GM11168 (cell line): Measurements from ENCODE around the gene CHRNB2.

Experiments
- in situ Hi-C: fragments of 300-500 bp; cut with MboI; formaldehyde crosslinking; loops from one replicate; pipeline ENCODE4 v1.12.0; 2022; ENCODE audit warnings: low sequenced_read_pairs; ENCODE audit not compliant: unreplicated experiment

The CHRNB2 gene

GRCh38 chr1:154577346-154578057 is 9.9 kb downstream of the CHRNB2 start:
- in situ Hi-C loops, result no loop called here

DNA sequence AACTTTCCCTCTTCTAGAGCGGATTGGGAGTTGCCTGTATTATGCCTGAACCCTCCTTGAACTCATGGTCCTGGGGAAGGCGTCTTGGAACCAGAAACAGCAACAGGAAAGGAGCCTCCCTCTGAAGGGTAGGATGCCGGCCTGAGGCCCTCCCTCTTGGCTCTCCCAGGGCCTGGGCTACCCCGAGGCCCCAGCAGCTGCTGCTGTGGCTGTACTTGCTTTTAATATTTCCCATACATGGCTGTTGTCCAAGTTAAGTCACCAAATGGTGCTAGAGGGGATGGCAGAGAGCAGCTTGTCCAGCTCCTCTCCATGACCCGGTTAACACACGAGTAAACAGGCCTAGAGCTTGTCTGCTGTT is 10.5 kb downstream of the CHRNB2 start:
- in situ Hi-C loops, result no loop called here

DNA sequence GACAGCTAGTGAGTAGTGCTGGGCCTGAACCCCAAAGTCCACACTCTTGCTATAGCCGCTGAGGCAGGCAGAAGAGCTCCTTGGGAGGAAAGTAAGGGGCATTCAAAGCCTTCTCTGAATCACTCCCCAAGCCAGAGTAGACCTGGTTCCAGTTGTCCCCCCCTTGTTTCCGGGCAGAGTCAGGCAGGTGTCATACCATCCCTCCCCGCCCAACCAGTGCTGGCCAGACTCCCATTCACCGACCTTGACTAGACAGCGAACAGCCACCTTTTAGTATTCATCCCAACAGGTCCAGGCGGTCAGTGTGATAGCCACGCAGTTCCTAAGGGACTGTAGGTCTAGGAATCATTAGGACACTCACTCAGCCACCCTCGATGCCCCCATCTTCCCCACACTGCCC is 11.8 kb downstream of the CHRNB2 start:
- in situ Hi-C loops, result no loop called here

- in situ Hi-C loops, result no loop called here
These were observed 14.2 kb downstream of the CHRNB2 start for GRCh38 chr1:154581766-154582165.

DNA sequence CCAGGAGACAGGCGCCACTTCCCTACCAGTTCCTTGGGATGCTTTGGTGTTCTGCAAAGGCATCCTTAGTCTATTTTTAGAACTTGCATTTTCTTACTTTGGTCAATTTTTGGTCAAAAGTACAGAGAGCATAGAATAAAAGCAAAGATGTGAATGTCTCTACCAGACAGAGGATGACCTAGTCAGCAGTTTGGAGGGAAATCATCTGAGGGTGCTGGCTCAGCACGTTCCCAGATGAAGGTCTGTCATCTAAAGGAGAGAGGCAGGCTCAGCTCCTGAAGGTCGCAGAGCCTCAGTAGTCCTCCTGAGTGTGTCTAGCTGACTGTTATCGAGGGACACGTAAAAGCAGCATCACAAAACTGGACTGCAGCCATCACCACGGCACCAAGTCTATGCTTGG is 15.3 kb downstream of the CHRNB2 start:
- in situ Hi-C loops, result no loop called here

DNA sequence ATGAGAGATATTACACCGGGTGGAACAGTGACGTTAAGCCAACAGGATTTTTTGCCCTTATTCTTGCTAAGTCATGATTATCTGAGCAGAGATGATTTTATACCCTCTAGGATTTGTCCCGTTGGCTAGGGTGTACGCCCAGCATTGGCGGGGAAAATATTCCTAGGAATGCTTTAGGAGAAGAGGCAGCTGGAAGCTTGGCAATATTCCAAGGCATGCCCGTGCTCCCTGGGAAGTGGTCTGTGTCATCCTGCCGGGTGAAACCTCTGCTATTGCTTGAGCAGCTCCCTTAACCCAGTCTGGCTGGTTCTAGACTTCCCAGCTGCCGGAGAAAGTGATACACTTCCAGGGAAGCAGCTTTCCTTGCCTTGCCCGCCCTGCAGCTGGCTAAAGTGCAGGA is 16.2 kb downstream of the CHRNB2 start:
- in situ Hi-C loops, result no loop called here

GRCh38 chr1:154584267-154584994 is 16.9 kb downstream of the CHRNB2 start:
- in situ Hi-C loops, result no loop called here

DNA sequence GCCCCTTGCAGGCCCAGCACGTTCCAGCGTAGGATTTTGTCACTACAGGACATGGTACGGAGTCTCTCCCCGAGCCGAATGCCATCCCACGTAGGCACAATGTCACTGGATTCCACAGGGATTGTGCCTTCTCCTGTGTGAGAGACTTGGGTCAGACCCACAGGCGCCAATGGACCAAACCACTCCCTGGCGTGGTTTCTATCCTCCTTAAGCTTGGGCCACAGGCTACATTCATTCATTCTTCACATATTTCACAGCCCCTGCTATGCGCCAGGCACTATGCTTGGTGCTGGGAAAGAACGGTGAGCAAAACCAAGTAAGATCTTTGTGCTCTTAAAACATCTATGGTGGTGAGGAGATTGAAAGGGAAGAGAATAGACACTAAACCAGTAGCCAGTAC is 18.7 kb downstream of the CHRNB2 start:
- in situ Hi-C loops, result no loop called here

- in situ Hi-C loops, result no loop called here
These were observed 19.1 kb downstream of the CHRNB2 start for GRCh38 chr1:154586641-154587040.

DNA sequence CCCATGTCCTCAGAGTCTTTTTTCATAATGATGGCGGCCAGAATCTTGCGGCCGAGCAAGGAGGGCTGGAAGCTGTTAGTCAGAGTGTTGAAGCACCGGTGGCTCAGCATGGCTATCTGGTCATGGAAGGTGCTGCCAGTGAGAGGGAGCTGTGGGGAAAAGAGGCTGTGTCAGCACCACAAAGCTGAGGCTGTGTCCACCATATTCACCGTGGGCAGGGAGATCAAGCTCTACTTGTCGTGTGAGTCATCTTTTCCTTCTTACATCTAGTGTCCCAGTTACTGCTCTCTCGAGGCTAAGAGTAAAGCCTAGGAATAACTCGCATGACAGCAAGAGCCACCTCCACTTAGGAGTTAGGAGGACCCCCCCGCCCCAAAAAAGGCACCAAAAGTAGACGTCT is 22.2 kb downstream of the CHRNB2 start:
- in situ Hi-C loops, result no loop called here

- in situ Hi-C loops, result no loop called here
These were observed 23.2 kb downstream of the CHRNB2 start for GRCh38 chr1:154590756-154591155.

DNA sequence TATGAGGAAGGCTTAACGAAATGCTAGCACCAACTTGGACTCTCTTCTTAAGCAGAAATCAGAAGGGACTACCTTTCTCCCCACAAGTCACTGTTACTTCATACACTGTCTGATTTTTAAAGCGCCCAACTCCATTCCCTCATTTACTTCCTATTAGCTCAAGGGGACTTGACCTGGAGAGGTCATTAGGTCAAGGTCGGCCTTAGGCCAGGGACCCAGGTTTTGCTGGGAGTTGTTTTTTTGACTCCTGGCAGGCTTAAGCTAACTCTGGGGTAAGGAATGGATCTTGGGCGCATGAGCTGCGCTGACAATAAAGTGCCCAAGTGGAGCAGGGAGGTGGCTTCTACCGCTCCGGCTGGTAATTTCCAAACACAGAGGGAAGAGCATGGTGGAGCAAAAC is 23.6 kb downstream of the CHRNB2 start:
- in situ Hi-C loops, result no loop called here

- in situ Hi-C loops, result no loop called here
These were observed 25.8 kb downstream of the CHRNB2 start for GRCh38 chr1:154593390-154593789.

GRCh38 chr1:154594811-154595210 is 27.2 kb downstream of the CHRNB2 start:
- in situ Hi-C loops, result no loop called here

DNA sequence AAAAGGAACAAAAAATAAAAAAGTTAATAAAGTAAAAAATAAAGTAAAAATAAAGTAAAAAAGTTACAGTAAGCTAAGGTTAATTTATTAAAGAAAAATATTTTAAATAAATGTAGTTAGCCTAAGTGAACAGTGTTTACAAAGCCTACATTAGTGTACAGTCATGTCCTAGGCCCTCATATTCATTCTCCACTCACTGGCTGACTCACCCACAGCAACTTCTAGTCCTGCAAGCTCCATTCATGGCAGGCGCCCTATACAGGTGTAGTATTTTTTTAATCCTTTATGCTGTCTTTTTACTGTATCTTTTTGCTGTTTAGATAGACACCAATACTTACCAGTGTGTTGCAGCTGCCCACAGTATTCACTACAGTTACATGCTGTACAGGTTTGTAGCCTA is 28.0 kb downstream of the CHRNB2 start:
- in situ Hi-C loops, result no loop called here

DNA sequence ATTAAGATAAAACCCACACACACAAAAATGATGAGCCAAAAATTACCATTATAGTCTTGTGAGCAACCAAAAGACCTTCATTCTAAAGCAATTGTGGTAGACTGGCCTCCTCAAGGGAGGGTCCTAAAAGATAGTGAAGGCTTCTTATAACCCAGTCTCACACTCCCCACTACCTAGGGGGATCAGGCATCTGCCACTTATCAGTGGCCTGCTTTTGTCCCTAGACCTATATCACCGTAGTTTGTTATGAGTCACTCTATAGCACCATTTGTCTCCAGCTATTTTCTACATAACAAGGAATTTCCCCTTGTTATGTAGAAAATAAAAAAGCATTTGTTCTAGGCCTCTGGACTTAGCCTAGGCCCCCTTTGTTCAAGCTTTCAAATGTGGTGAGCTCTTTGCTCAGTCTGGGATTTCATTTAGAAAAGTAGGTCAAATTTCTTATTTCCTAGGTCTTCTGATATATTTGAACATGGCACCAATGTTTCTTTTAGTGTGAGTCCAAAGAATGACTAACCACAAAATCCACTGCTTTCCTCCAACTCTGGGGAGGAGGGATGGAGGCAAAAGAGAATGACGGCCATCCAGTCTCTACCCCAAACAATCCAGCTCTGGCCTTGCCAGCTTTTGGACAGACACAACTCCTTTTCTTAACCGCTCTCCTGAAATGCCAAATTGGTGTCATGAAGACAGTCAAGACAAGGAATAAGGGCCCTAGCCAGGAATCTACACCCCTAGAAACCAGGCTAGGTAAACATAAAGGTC is 31.5 kb downstream of the CHRNB2 start:
- in situ Hi-C loops, result no loop called here

- in situ Hi-C loops, result no loop called here
These were observed 32.1 kb downstream of the CHRNB2 start for GRCh38 chr1:154599658-154600057.

- in situ Hi-C loops, result no loop called here
These were observed 35.7 kb downstream of the CHRNB2 start for GRCh38 chr1:154603317-154603716.

DNA sequence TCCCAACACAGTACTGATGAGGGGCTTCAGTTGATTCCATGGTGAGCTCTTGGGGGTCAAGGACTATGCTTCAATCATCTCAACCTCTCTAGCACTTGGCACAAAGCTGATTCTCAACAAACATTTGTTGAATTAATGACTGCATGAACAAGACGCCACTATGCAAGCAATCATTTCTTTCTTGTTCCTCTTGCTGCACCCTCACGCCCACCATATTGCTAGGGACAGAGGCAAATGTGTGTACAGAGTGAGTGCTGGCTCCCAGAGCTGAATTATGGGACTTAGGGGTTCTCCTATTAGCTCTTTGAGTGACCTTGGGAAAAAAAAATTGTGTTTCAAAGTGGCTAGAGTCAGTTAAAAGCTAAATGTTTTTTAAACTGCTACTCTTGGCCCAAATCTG is 38.0 kb downstream of the CHRNB2 start:
- in situ Hi-C loops, result no loop called here

GRCh38 chr1:154607106-154607608 is 39.6 kb downstream of the CHRNB2 start:
- in situ Hi-C loops, result no loop called here
